Testis (tissue), 2 donors: ENCODE results near the gene RBPJ.

ENCODE experiments used
- POLR2A ChIP-seq: fragments of 450-650 bp; IDR thresholded peaks from one replicate; pipeline ENCODE4 v1.6.1; 2017; ENCODE audit warnings: antibody characterized with exemption, mild to moderate bottlenecking, moderate library complexity
- TF ChIP-seq, protein P1 (sequence below), 3 experiments: fragments of 450-650 bp in 2 of 3; fragments of 200-600 bp in 1 of 3; sonication (generic) in 1 of 3; IDR thresholded peaks; one replicate each; pipeline ENCODE4 v1.5.1; 2016 to 2019; ENCODE audit warnings: antibody characterized with exemption in 3 of 3, mild to moderate bottlenecking in 2 of 3, moderate library complexity in 1 of 3

DNA sequence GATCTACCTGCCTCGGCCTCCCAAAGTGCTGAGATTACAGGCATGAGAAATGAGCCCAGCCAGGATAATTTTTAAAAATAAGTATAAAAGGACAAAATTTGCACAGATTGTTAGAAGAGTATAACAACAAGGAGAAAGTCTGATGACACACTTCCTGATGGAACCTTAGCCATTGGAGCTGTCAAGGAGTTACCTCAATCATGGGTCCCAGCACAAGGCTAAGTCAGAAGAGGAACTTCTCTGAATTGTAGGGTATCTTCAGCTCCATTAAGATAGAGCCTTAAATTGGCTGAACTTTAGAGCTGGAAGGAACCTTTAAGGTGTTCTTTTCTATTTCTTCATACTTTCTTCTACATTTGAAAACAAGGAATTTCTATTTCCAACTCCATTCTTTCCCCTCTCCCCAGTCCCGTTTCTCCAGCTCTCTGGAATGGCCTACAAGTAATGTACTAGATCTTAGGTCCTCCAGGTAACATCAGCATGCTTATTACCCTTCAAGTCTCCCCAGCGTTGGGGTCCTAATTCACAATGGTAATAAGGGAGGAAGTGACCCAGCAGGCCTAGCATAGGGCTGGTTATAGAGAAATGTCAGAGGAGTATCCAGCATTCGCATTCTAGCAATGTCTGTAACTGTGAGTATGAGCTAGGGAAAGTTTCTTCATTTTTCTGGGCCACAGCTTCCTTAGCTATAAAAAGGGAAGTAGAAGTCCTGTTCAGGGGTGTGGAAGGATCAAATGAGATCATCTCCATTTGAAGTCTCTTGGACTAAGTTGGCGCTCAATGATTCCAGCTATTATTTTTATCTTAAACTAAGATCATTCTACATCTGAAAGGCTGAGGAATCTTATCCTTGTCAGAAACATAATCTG is 18.5 kb upstream of the RBPJ start:
- TF ChIP-seq, protein P1, sequence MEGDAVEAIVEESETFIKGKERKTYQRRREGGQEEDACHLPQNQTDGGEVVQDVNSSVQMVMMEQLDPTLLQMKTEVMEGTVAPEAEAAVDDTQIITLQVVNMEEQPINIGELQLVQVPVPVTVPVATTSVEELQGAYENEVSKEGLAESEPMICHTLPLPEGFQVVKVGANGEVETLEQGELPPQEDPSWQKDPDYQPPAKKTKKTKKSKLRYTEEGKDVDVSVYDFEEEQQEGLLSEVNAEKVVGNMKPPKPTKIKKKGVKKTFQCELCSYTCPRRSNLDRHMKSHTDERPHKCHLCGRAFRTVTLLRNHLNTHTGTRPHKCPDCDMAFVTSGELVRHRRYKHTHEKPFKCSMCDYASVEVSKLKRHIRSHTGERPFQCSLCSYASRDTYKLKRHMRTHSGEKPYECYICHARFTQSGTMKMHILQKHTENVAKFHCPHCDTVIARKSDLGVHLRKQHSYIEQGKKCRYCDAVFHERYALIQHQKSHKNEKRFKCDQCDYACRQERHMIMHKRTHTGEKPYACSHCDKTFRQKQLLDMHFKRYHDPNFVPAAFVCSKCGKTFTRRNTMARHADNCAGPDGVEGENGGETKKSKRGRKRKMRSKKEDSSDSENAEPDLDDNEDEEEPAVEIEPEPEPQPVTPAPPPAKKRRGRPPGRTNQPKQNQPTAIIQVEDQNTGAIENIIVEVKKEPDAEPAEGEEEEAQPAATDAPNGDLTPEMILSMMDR (IDR thresholded peaks at IDR 0.05) = no peak
- no peak for TF ChIP-seq POLR2A
